Adrenal gland (tissue), 12 donors: ENCODE measurements around the gene AK5. TPM values are rescaled to one million over a fixed set of nuclear protein-coding genes. Genes with fewer than 3 reads are reported as not detected.
"Not testable (repeated sequence)": the region's sequence is repeated elsewhere in the genome, so short reads cannot be mapped to it uniquely, and the experiment has no call there.

Experiments used
- DNase-seq, 7 donors: peaks; one replicate each; pipeline ENCODE4 v3.0.0-alpha.2; 2019 to 2020
- H3K27ac ChIP-seq, 5 donors: fragments of 200-600 bp; sonication (generic) in 4 of 5; 1 replicate in 3 of 5; 2 replicates in 2 of 5; pipeline versions ENCODE4 v1.5.1 to v1.8.0; 2016 to 2020; ENCODE audit warnings: mild to moderate bottlenecking in 1 of 5
- H3K27me3 ChIP-seq: fragments of 200-600 bp; 2 replicates; pipeline ENCODE4 v1.8.0; 2021
- H3K36me3 ChIP-seq, 2 donors: fragments of 200-600 bp; replicated peaks in 1 of 2; 1 replicate in 1 of 2; 2 replicates in 1 of 2; pipeline versions ENCODE4 v1.5.1 to v1.8.0; 2018 to 2022
- H3K4me1 ChIP-seq, 2 donors: fragments of 200-600 bp; replicated peaks in 1 of 2; 1 replicate in 1 of 2; 2 replicates in 1 of 2; pipeline versions ENCODE4 v1.5.1 to v1.8.0; 2018 to 2021
- H3K4me3 ChIP-seq, 4 donors: fragments of 200-600 bp; sonication (generic) in 3 of 4; one replicate each; pipeline ENCODE4 v1.5.1; 2016 to 2018
- H3K9me3 ChIP-seq, 3 donors: fragments of 200-600 bp; sonication (generic) in 1 of 3; replicated peaks in 1 of 3; 1 replicate in 2 of 3; 2 replicates in 1 of 3; pipeline versions ENCODE4 v1.5.1 to v1.8.0; 2016 to 2021
- CTCF ChIP-seq, 6 experiments: fragments of 450-650 bp in 4 of 6; fragments of 200-600 bp in 2 of 6; sonication (generic) in 1 of 6; IDR thresholded peaks; 1 replicate in 5 of 6; 2 replicates in 1 of 6; pipeline versions ENCODE4 v1.5.1 to v1.8.0; 2016 to 2021; ENCODE audit warnings: antibody characterized with exemption in 6 of 6, mild to moderate bottlenecking in 2 of 6, moderate library complexity in 1 of 6
- POLR2A ChIP-seq, 2 donors: fragments of 450-650 bp; IDR thresholded peaks; one replicate each; pipeline ENCODE4 v1.6.1; 2017; ENCODE audit warnings: antibody characterized with exemption in 2 of 2, mild to moderate bottlenecking in 2 of 2, moderate library complexity in 1 of 2
- whole genome bisulfite sequencing, 4 donors: extraction: QIAGEN DNeasy Blood & Tissue Kit in 2 of 4; methylation state at CpG; one replicate each; pipeline versions ENCODE4 v1.1.5 to v1.1.7; 2013 to 2017; 5-methylcytosine and 5-hydroxymethylcytosine counted together
- intact Hi-C, 2 donors: fragments of 100-400 bp; cut with DNase I; formaldehyde crosslinking; loops; one replicate each; pipeline versions ENCODE4 v1.14.1 to v1.15.0; 2022 to 2023
- polyA plus RNA-seq, 3 donors: library from polyadenylated mRNA; stranded (reverse); fragments of 200-250 nt in 2 of 3; fragments of 350-450 nt in 1 of 3; fragmentation: Illumina TruSeq in 1 of 3; extraction: RNeasy Lipid Tissue Mini Kit (QIAGEN cat#74804) in 1 of 3; gene quantifications; one replicate each; pipeline ENCODE4 v1.2.3, GENCODE V29; 2013 to 2014
- total RNA-seq, 9 donors: library from RNA; depleted of rRNA in 4 of 9; stranded (reverse); fragments of >200 nt in 4 of 9; fragments of 120-200 nt in 1 of 9; fragmentation: NEBNext Ultra II Directional in 1 of 9; extraction: Animal tissue kit (Norgen Biotek cat#: 25700) in 1 of 9; gene quantifications; one replicate each; pipeline versions ENCODE4 v1.1.0 to v1.2.4, GENCODE V29; 2013 to 2023
- donor health status: healthy with polysubstance abuse.
- donor health status: Bipolar disorder and iron deficiency.
- donor health status: DM: yes; HTN: yes; CAD: no.
- donor health status: DM: no; HTN: no; CAD: no.
- donor health status: DM: no; HTN: no; CAD: no.
- donor health status: DM: yes; HTN: yes; CAD: no.

The AK5 gene
- total and polyA plus RNA-seq, 12 donors = 0.34 to 2.3 (median 1.1) TPM; not detected in 4

GRCh38 chr1:77407738-77408375 lies 126.0 kb downstream of the AK5 start:
- H3K36me3 ChIP-seq = no peaks in the 10 kb centered on the region
- no peak overlapping the region for H3K27ac ChIP-seq
- DNase-seq = no peak
- no peaks in the 10 kb centered on the region for H3K4me1 ChIP-seq
- H3K27me3 ChIP-seq = no peaks in the 10 kb centered on the region
- no peaks in the 10 kb centered on the region for H3K9me3 ChIP-seq
- TF ChIP-seq CTCF (IDR thresholded peaks at IDR 0.05) (no peak), POLR2A (IDR thresholded peaks at IDR 0.05) (no peak)
- H3K4me3 ChIP-seq = no peak overlapping the region
- intact Hi-C loops = no loop called here

- H3K9me3 ChIP-seq, H3K4me3 ChIP-seq, intact Hi-C loops, H3K36me3 ChIP-seq, H3K27ac ChIP-seq, H3K4me1 ChIP-seq, H3K27me3 ChIP-seq, DNase-seq: not testable (repeated sequence)
- WGBS, 4 donors = 74 to 94% (median 86%) methylated on average over 4 of the region's 4 CpGs
Measured at GRCh38 chr1:77408933-77409332, 127.1 kb downstream of the AK5 start.

- no peaks in the 10 kb centered on the region for H3K4me1 ChIP-seq
- no peak overlapping the region for H3K27ac ChIP-seq
- DNase-seq = peak in 5 of 7 donors; percentile 26 to 32 (median 29)
- no peak overlapping the region for H3K4me3 ChIP-seq
- 63 to 66% (median 64%) methylated on average over 9 of the region's 9 CpGs for whole genome bisulfite sequencing, 4 donors
- intact Hi-C loops = no loop called here
- H3K36me3 ChIP-seq = no peaks in the 10 kb centered on the region
- peaks cover 5% of the 10 kb centered on the region for H3K27me3 ChIP-seq
- H3K9me3 ChIP-seq = no peaks in the 10 kb centered on the region
- TF ChIP-seq POLR2A (IDR thresholded peaks at IDR 0.05) (no peak), CTCF (IDR thresholded peaks at IDR 0.05) (no peak)
Measured at GRCh38 chr1:77412069-77412819, 130.4 kb downstream of the AK5 start.

GRCh38 chr1:77412820-77413530 lies 131.2 kb downstream of the AK5 start:
- WGBS, 4 donors = 43 to 52% (median 50%) methylated on average over 8 of the region's 8 CpGs
- no peak overlapping the region for H3K27ac ChIP-seq
- TF ChIP-seq POLR2A (IDR thresholded peaks at IDR 0.05) = no peak
- TF ChIP-seq CTCF (IDR thresholded peaks at IDR 0.05) = no peak
- no peaks in the 10 kb centered on the region for H3K36me3 ChIP-seq
- H3K4me3 ChIP-seq = no peak overlapping the region
- peaks cover 5% of the 10 kb centered on the region for H3K27me3 ChIP-seq
- no peaks in the 10 kb centered on the region for H3K9me3 ChIP-seq
- H3K4me1 ChIP-seq = no peaks in the 10 kb centered on the region
- no peak for DNase-seq
- intact Hi-C loops = no loop called here
